OCI-LY1 (cell line): ENCODE results near the gene FMNL1.

ENCODE experiments used
- H2AFZ ChIP-seq: fragments of 200-600 bp; sonication (generic), shearing (Covaris generic); 2 replicates; pipeline ENCODE4 v1.6.0; 2014; ENCODE audit warnings: antibody characterized with exemption, mild to moderate bottlenecking, low read length
- H3F3A ChIP-seq: fragments of 200-600 bp; sonication (generic), shearing (Covaris generic); 2 replicates; pipeline ENCODE4 v1.6.0; 2014; ENCODE audit warnings: mild to moderate bottlenecking, antibody characterized with exemption, low read length, moderate library complexity; ENCODE audit not compliant: insufficient read depth
- H3K27ac ChIP-seq: fragments of 200-600 bp; sonication (generic); 2 replicates; pipeline ENCODE4 v1.5.1; 2014; ENCODE audit warnings: low read length, mixed run types, mild to moderate bottlenecking, low read depth; ENCODE audit not compliant: poor library complexity, severe bottlenecking
- H3K27me3 ChIP-seq: fragments of 200-600 bp; sonication (generic); 2 replicates; pipeline ENCODE4 v1.6.0; 2014; ENCODE audit warnings: antibody characterized with exemption, mild to moderate bottlenecking, low read length, moderate library complexity; ENCODE audit not compliant: insufficient read depth
- H3K36me3 ChIP-seq: fragments of 200-600 bp; sonication (generic); 2 replicates; pipeline ENCODE4 v1.6.1; 2014; ENCODE audit warnings: mild to moderate bottlenecking, antibody characterized with exemption, low read length, moderate library complexity, mixed read lengths; ENCODE audit not compliant: insufficient read depth
- H3K4me1 ChIP-seq: fragments of 200-600 bp; sonication (generic); 2 replicates; pipeline ENCODE4 v1.5.1; 2014; ENCODE audit warnings: mild to moderate bottlenecking, low read length, moderate library complexity; ENCODE audit not compliant: insufficient read depth, severe bottlenecking
- H3K4me2 ChIP-seq: fragments of 200-600 bp; sonication (generic), shearing (Covaris generic); 2 replicates; pipeline ENCODE4 v1.6.1; 2014; ENCODE audit warnings: low read length
- H3K4me3 ChIP-seq: fragments of 200-600 bp; sonication (generic); 2 replicates; pipeline ENCODE4 v1.5.1; 2014; ENCODE audit warnings: low read length, low read depth, mild to moderate bottlenecking, mixed read lengths; ENCODE audit not compliant: poor library complexity, severe bottlenecking
- H3K79me2 ChIP-seq: fragments of 200-600 bp; shearing (Covaris generic); 2 replicates; pipeline ENCODE4 v1.6.1; 2016; ENCODE audit warnings: mixed run types, low read length, mixed read lengths; ENCODE audit not compliant: insufficient read depth
- H3K9ac ChIP-seq: fragments of 200-600 bp; sonication (generic), shearing (Covaris generic); 2 replicates; pipeline ENCODE4 v1.6.1; 2014; ENCODE audit warnings: mild to moderate bottlenecking, low read length, mixed read lengths
- H3K9me2 ChIP-seq: fragments of 200-600 bp; sonication (generic), shearing (Covaris generic); 2 replicates; pipeline ENCODE4 v1.6.1; 2014; ENCODE audit warnings: low read depth, mild to moderate bottlenecking, low read length, mixed read lengths
- H3K9me3 ChIP-seq: fragments of 200-600 bp; shearing (Covaris generic); 2 replicates; pipeline ENCODE4 v1.6.1; 2014; ENCODE audit warnings: low read length, mixed read lengths
- H4K20me1 ChIP-seq: fragments of 200-600 bp; sonication (generic), shearing (Covaris generic); 2 replicates; pipeline ENCODE4 v1.6.0; 2016; ENCODE audit warnings: mild to moderate bottlenecking, low read length; ENCODE audit not compliant: insufficient read depth
- EZH2 ChIP-seq: fragments of 200-600 bp; sonication (generic), shearing (Covaris generic); IDR thresholded peaks from 2 replicates; pipeline ENCODE4 v1.8.0; 2017; ENCODE audit warnings: borderline replicate concordance, mixed run types, mild to moderate bottlenecking, antibody characterized with exemption, low read length, moderate library complexity, mixed read lengths
- TF ChIP-seq, protein P1 (sequence below): fragments of 200-600 bp; sonication (generic), shearing (Covaris generic); IDR thresholded peaks from 2 replicates; pipeline ENCODE4 v1.5.1; 2017; ENCODE audit warnings: mild to moderate bottlenecking, antibody characterized with exemption, low read length, moderate library complexity, mixed read lengths

FMNL1 gene

DNA sequence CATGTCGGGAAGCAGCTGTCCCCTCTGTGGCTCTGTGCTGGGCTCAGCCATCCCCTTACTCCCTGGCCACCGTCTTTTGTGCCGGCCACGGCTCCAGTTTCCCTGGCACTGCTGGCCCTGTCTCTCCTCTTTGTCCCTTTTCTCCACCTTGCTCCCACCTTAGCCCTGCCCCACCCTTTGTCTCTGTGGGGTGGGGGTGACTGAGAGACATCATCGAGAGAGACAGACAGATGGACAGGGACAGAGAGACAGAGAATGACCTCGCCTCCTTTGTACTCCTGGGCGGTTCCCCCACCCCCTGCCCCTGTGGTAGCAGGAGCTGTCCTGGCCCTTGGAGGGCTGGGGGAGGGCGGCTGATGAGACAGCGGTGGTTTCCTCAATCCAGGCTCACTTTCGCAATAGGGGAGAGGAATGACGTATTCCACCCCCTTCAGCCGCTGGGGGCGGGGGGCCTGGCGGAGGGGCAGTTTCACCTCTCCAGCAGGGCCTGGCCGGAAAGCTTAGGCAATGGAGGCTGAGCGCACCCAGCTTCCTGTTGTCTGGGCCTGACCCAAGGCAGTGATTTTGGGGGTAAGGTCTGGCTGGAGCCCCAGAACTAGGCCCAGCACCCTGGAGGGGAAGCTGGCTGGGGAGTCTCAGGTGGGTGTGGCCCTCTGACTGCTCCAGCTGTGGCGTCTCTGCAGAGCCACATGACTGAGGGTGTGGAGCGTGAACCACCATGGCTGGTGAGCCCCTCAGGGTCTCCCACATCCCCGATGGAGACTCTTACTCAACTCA is 7.3 kb downstream of the FMNL1 start:
- Histone ChIP-seq H3K4me1 (peaks cover 63% of the 10 kb centered on the region), H3K27me3 (no peaks in the 10 kb centered on the region), H3K79me2 (no peaks in the 10 kb centered on the region), H3K36me3 (no peaks in the 10 kb centered on the region), H3K27ac (peak overlapping the region; percentile 95), H3K9me3 (no peaks in the 10 kb centered on the region), H3K4me2 (peak overlapping the region; percentile 95; the same call in 1 of the 2 replicates), H3K4me3 (no peak overlapping the region), H3F3A (peaks cover 5% of the 10 kb centered on the region; the same call in 1 of the 2 replicates), H3K9me2 (no peaks in the 10 kb centered on the region), H2AFZ (no peak overlapping the region), H4K20me1 (no peaks in the 10 kb centered on the region), H3K9ac (no peak overlapping the region)
- TF ChIP-seq, protein P1, sequence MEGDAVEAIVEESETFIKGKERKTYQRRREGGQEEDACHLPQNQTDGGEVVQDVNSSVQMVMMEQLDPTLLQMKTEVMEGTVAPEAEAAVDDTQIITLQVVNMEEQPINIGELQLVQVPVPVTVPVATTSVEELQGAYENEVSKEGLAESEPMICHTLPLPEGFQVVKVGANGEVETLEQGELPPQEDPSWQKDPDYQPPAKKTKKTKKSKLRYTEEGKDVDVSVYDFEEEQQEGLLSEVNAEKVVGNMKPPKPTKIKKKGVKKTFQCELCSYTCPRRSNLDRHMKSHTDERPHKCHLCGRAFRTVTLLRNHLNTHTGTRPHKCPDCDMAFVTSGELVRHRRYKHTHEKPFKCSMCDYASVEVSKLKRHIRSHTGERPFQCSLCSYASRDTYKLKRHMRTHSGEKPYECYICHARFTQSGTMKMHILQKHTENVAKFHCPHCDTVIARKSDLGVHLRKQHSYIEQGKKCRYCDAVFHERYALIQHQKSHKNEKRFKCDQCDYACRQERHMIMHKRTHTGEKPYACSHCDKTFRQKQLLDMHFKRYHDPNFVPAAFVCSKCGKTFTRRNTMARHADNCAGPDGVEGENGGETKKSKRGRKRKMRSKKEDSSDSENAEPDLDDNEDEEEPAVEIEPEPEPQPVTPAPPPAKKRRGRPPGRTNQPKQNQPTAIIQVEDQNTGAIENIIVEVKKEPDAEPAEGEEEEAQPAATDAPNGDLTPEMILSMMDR = no peak
- TF ChIP-seq EZH2 = no peak

DNA sequence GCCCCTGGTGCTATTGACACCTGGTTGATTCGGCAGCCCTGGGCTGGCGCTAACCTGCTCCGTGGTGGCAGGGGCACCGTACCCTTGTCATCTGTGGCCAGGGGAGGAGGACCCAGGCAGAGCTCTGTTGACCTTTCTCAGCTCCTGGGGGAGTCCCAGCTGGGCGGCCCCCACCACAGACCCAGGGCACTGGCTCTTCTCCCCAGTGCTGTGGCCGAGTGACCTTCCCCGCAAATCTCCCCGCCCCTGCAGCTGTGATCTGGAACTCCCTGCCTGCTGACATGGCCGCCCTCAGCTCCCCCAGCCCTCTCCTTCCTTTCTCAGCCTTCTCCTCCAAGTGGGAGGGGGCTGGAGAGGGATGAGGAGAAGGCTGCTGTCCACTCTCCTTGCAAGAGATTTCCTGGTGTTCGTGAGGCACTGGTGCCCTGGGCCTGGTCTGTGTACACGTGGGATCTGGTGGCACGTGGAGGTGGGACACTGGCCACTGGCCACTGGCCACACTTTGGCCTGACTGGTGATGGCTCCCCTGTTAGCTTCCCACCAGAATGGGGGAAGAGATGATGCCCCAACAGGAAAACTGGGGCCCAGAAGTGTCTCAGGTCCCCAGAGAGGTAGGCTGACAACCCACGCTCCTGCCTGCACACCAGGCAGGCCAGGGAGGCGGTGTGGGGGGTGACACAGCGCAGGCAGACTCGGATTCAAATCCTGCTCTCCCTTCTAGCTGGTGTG is 8.2 kb downstream of the FMNL1 start:
- H3K79me2 ChIP-seq = no peaks in the 10 kb centered on the region
- no peak for TF ChIP-seq EZH2
- TF ChIP-seq, protein P1 = no peak
- no peaks in the 10 kb centered on the region for H3K27me3 ChIP-seq
- H3K9me2 ChIP-seq = no peaks in the 10 kb centered on the region
- no peak overlapping the region for H3K27ac ChIP-seq
- H2AFZ ChIP-seq = no peak overlapping the region
- H3K4me3 ChIP-seq = no peak overlapping the region
- no peaks in the 10 kb centered on the region for H4K20me1 ChIP-seq
- no peak overlapping the region for H3K9ac ChIP-seq
- no peaks in the 10 kb centered on the region for H3K9me3 ChIP-seq
- H3K36me3 ChIP-seq = no peaks in the 10 kb centered on the region
- H3K4me2 ChIP-seq = no peak overlapping the region
- H3K4me1 ChIP-seq = peaks cover 54% of the 10 kb centered on the region
- peaks cover 5% of the 10 kb centered on the region; the same call in 1 of the 2 replicates for H3F3A ChIP-seq

DNA sequence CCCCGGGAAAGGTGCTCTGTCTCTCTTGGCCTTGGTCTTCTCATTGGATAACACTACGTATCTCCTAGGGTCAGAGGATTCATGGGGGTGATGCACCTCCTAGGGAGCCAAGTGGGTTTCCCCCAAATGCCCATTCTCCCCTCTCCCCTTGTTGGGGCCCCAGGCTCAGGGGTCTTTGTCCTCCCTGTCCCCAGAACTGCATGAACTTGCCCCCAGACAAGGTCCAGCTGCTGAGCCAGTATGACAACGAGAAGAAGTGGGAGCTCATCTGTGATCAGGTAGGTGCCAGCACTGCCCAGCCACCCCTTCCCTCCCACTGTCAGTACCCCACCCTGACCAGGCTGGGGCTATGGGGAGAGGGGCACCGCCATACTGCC is 8.7 kb downstream of the FMNL1 start:
- Histone ChIP-seq H3F3A (peaks cover 5% of the 10 kb centered on the region; the same call in 1 of the 2 replicates), H3K4me1 (peaks cover 49% of the 10 kb centered on the region), H3K9me3 (no peaks in the 10 kb centered on the region), H3K9me2 (no peaks in the 10 kb centered on the region), H3K4me2 (no peak overlapping the region), H3K27ac (no peak overlapping the region), H2AFZ (no peak overlapping the region), H3K4me3 (no peak overlapping the region), H3K36me3 (no peaks in the 10 kb centered on the region), H3K9ac (no peak overlapping the region), H3K79me2 (no peaks in the 10 kb centered on the region), H3K27me3 (no peaks in the 10 kb centered on the region), H4K20me1 (no peaks in the 10 kb centered on the region)
- TF ChIP-seq, protein P1 = no peak
- no peak for TF ChIP-seq EZH2
